HG03342 (cell line): ENCODE results near the gene CBFA2T3.
A peak's percentile ranks its signal among the peaks of the same experiment; 100 is the strongest.
"Not testable (repeated sequence)": the region's sequence is repeated elsewhere in the genome, so short reads cannot be mapped to it uniquely, and the experiment has no call there.

Source experiments
- ATAC-seq: cut with Tn5 transposase; IDR thresholded peaks from one replicate; pipeline ENCODE4 v1.9.1; 2021; ENCODE audit warnings: mild to moderate bottlenecking, moderate library complexity; ENCODE audit not compliant: unreplicated experiment

Gene CBFA2T3

GRCh38 chr16:88977018-88977811, at the start of gene CBFA2T3:
TSS of gene CBFA2T3 (minus strand) at chr16:88977207. CDS start at chr16:88976807, 400 bp downstream.
- no peak for ATAC-seq

GRCh38 chr16:89026121-89026612, 49.2 kb upstream of the CBFA2T3 start:
- peak; percentile 49 for ATAC-seq

GRCh38 chr16:89025636-89026035, 48.6 kb upstream of the CBFA2T3 start:
- no peak for ATAC-seq

GRCh38 chr16:89024546-89025060, 47.6 kb upstream of the CBFA2T3 start:
- no peak for ATAC-seq

GRCh38 chr16:89023621-89024511, 46.9 kb upstream of the CBFA2T3 start:
- ATAC-seq = no peak

- ATAC-seq = no peak
These were observed 46.1 kb upstream of the CBFA2T3 start for GRCh38 chr16:89023151-89023551.

- no peak for ATAC-seq
These were observed 45.2 kb upstream of the CBFA2T3 start for GRCh38 chr16:89022051-89022836.

GRCh38 chr16:89020925-89021595, 44.1 kb upstream of the CBFA2T3 start:
- ATAC-seq = no peak

- no peak for ATAC-seq
These were observed 43.3 kb upstream of the CBFA2T3 start for GRCh38 chr16:89020068-89020924.

- ATAC-seq = no peak
These were observed 42.5 kb upstream of the CBFA2T3 start for GRCh38 chr16:89019511-89019910.

GRCh38 chr16:89018282-89019158, 41.5 kb upstream of the CBFA2T3 start:
- ATAC-seq = no peak

- ATAC-seq = no peak
These were observed 40.7 kb upstream of the CBFA2T3 start for GRCh38 chr16:89017543-89018281.

- not testable (repeated sequence) for ATAC-seq
These were observed 39.6 kb upstream of the CBFA2T3 start for GRCh38 chr16:89016561-89016960.

GRCh38 chr16:89015271-89015859, 38.4 kb upstream of the CBFA2T3 start:
- no peak for ATAC-seq

GRCh38 chr16:89014403-89015230, 37.6 kb upstream of the CBFA2T3 start:
- ATAC-seq = no peak

- ATAC-seq = no peak
These were observed 36.8 kb upstream of the CBFA2T3 start for GRCh38 chr16:89013692-89014402.
